Endometrial microvascular endothelial cells (primary cell): ENCODE measurements around the gene CHAMP1. TPM values are rescaled to one million over a fixed set of nuclear protein-coding genes. Genes with fewer than 3 reads are reported as not detected.

Source experiments
- in situ Hi-C: cut with HindIII; loops from 2 replicates; pipeline ENCODE4 v1.10.0; 2017; ENCODE audit warnings: low sequenced_read_pairs, low pct_unique_long_range_greater_than_20kb; ENCODE audit errors: inconsistent ontology term
- total RNA-seq: library from RNA; depleted of rRNA; stranded (reverse); fragments of >200 nt; gene quantifications from one replicate; pipeline ENCODE4 v1.2.3, GENCODE V29; 2015; ENCODE audit errors: inconsistent ontology term

The CHAMP1 gene, protein sequence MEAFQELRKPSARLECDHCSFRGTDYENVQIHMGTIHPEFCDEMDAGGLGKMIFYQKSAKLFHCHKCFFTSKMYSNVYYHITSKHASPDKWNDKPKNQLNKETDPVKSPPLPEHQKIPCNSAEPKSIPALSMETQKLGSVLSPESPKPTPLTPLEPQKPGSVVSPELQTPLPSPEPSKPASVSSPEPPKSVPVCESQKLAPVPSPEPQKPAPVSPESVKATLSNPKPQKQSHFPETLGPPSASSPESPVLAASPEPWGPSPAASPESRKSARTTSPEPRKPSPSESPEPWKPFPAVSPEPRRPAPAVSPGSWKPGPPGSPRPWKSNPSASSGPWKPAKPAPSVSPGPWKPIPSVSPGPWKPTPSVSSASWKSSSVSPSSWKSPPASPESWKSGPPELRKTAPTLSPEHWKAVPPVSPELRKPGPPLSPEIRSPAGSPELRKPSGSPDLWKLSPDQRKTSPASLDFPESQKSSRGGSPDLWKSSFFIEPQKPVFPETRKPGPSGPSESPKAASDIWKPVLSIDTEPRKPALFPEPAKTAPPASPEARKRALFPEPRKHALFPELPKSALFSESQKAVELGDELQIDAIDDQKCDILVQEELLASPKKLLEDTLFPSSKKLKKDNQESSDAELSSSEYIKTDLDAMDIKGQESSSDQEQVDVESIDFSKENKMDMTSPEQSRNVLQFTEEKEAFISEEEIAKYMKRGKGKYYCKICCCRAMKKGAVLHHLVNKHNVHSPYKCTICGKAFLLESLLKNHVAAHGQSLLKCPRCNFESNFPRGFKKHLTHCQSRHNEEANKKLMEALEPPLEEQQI
- 32.9 TPM for total RNA-seq

DNA sequence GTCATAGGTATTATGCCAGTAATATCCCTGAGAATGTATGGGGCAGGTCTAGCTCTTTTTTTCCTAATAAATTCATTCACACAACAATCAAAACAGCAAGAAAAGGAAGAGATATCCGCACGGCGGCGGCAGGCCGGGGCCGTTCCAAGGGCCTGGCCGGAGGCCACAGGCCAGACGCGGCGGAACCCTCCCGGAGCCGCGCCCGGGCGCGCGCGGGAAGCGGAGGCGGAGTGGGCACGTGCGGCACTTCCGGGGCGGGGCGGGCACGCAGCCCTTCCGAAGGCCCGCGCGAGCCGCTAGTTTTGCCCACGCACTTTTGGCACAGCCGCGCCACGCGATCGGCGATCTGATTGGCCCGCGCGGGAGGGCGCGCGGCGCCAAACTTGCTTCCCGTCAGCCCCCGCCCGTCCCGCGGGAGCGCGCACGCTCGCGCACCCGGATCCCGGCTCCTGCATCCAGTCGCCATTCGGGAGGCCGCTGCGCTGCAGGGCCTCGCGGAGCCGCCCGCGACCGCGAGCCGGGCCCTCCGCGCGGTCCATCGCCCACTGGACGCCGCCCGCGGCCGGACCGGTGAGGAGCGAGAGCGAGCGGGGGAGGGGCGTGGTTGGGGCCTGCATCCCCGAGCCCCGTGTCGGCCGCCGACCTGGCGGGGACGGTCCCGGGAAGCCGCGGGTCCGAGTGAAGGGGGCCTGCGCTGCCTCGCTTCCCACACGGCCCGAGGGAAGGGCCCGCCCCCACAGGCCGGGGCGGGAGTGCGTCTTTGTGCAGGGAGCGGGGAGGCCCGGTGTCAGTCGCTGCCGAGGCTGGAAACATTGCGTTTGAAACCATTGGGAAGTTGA, at the start of gene CHAMP1:
Gene CHAMP1, plus strand, starts transcription at position 430 of the 839 bp plus-strand sequence. CDS start 9,340 bp downstream, outside the sequence.
- in situ Hi-C loops, result no loop called here

DNA sequence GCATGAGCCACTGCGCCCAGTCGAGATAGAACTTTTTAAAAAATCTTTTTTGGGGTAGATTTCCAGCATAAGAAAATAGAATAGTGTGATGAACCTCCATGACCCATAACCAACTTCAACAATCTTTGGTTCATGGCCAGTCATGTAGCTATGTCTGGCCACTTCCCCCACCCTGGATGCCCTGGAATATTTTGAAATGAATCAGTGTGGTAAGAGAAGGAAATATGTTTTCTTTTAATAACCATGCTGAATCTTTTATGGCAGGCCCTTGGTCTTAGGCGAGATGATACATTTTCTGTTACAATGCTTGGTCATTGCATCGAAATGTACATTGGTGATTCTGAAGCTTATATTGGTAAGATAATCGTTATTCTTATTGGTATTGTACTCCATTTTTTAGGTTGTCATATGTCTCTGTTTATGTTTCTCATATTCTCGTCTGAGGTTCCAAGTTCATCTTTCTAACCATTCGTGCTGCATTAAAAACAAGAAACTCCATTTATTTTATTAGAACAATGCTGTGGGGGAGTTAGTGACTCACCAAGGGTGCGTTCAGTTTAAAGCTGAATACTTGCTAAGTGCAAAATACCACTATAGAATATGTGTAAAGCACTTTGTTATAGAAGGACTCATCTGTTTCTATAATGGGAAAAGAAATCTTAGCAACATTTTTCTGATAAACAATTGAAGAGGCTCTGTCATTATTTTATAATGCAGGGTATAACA, 49.3 kb upstream of the CHAMP1 start:
- in situ Hi-C loops, result no loop called here

DNA sequence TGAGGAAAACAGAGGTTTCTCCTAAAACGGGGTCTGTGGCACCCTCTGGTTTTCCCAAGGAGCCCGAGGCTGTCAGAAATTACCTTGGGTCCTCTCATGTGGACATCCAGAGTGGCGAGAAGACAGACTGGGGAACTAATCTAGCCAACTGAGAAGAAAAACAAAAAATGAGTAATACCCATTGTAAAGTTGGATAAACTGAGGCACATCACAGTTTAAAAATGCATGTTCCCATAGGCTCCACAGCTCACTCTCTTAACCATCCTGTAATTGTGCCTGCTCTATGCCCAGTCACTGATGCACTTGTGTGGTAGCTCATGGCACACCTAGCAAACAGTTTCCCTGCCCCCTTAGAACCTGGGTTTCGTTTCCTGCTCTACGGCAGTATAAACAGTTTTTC, 48.1 kb upstream of the CHAMP1 start:
- in situ Hi-C loops, result no loop called here

DNA sequence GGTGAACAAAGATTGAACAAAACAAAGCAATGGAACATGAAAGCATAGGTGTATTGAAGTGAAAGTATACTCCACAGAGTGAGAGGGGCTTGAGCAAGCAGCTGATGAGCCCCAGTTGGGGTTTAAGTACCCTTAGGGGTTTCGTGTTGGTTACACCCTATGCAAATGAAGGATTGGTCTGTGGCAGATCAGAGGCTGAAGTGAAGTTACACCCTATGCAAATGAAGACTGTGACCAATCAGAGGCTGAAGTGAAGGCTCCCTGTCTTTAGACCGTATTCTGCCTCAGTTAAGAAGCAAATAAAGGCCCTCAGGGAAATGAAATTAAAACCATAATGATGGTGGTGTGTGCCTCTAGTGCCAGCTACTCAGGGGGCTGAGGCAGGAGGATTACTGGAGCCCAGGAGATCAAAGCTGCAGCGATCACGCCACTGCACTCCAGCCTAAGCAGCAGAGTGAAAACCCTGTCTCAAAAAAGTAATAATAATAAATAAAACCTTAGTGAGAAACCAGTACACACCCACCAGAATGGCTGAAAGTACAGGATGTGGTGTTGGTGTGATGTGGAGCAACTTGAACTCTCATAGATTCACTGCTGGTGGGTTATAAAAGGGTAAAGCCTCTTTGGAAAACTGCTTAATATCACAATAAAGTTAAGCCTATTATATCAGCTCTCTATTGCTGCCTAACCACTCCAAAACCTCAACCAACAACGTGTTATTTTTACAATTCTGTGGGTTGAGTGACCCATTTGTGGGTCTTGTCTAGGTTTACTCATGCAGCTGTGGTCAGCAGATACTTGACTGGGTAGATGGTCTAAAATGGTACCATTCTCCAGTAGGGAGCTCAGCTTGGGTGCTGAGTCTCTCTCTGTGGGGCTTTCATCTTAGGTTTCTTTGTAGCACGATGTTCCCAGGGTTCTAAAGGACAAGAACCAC, 45.7 kb upstream of the CHAMP1 start:
- in situ Hi-C loops, result no loop called here

DNA sequence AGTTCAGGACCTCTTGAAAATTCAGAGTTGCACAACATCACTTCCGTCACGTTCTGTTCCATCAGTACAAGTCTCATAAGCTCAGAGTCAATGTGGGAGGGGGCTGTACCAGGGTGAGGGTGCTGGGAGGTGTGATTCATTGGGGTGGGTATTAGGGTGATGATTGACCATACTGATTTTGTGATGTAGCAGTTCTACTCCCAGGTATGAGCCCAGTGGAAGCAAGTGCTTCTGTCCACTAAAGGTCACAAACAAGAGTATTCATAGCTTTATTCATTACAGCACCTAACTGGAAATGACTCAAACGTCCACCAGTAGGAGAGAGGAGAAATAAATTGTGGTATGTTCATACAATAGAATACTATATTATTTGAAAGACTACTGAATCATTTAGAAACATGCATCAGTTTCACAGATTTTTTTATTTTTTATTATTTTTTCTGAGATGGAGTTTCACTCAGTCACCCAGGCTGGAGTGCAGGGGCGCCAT, 45.0 kb upstream of the CHAMP1 start:
- in situ Hi-C loops, result no loop called here

DNA sequence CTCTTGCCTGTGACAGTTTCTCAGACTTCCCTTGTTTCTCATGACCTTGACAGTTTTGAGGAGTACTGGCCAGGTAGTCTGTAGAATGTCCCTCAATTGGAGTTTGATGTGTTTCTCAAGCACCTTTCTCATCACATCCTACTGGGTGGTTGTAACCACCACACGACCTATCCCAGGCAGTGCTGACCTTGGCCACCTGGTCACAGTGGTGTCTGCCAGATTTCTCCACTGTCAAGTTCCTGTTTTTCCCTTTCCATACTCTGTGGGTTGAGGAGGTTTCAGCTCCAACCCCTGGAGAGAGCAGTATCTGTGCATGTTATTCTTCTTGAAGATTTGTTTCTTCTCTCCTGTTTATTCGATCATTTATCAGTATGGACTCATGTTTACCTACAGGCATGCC, 41.3 kb upstream of the CHAMP1 start:
- in situ Hi-C loops, result no loop called here

DNA sequence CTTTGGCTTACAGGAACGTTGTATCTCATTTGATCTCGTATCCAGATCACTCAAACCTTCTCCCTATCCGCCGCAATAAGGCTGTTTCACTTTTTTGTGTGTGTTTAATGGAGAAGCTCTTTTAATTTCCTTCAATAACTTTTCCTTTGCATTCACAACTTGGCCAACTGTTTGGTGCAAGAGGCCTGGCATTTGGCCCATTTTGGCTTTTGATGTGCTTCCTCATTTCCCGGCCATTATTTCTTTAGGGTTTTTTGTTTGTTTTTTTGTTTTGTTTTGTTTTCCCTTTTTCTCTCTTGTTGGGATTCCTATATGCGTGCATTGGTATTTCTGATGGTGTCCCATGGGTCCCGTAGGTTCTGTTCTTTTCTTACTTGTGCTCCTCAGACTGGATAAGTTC, 39.0 kb upstream of the CHAMP1 start:
- in situ Hi-C loops, result no loop called here

DNA sequence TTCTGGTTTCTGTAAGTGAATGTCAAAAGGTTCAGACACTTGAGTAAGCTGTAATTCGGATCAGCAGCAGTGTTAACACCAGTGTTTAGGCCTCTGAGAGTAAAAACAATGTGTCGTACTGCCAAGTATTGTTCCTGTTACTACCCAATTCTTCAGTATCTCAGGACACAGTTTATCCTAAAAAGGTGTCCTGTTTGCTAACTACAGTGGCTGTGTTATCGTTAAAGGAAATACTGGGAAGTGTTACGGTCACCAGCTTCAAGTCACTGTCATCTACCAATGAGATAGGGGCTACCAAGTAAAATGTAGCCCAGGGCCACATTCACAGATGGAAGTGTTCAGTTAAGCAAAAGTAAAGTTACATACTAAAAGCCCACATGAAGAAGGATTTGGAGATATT, 35.2 kb upstream of the CHAMP1 start:
- in situ Hi-C loops, result no loop called here

DNA sequence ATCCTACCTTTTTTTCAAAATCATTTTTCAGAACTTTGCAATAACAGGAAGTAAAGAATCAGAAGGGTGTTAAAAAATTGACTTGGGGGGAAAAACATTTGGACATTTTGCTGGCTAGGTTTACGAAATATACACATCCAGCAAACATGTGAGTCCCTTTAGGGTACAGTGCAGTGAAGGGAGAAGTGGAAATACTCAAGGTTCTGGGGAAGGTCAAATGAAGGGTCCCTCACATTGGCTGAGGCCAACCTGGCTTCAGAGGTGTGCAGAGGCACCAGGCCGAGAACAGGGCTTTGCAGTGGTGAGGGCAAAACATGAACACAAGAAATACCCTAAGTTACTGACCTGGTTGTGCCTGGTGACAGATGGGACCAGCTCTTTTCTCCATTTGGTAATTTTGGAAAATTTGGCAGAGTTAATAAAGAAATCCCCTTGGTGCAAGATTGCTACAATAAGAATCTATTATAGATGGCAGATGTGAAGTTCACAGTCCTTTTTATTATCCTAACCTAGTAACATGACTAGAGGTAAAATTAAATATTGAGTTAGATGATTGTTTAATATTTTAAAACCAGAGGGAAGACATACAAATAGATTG, 34.4 kb upstream of the CHAMP1 start:
- in situ Hi-C loops, result no loop called here

DNA sequence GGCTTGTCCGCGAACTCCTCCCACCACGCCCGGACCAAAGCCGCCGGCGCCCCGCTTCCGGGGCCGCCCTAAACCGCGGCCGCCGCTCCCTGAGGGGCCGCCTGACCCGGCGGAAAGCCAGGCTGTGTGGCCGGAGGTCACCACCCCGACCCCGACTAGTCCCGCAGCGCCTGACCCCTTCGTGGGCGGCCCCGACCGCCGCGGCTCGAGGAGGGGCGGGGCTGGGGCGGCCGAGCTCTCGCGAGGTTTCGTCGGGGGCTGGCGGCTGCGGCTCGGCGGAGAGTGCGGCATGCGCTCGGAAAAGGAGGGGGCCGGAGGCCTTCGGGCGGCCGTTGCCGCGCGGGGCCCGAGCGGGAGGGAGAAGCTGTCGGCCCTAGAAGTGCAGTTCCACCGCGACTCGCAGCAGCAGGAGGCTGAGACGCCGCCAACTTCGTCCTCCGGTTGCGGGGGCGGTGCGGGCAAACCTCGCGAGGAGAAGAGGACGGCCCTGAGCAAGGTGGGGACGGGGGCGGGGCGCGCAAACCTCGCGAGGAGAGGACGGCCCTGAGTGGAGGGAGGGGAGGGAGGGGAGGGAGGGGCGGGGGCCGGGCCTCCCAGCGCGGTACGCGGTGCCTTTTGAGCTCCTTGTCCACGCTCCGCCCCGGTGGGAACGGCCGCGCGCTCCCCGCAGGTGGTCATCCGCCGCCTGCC, 32.8 kb upstream of the CHAMP1 start, which contains the start of gene UPF3A:
Gene UPF3A, plus strand, starts transcription at position 251 of the 690 bp plus-strand sequence. Its CDS starts 39 bp downstream, at position 290.
- in situ Hi-C loops, result no loop called here

DNA sequence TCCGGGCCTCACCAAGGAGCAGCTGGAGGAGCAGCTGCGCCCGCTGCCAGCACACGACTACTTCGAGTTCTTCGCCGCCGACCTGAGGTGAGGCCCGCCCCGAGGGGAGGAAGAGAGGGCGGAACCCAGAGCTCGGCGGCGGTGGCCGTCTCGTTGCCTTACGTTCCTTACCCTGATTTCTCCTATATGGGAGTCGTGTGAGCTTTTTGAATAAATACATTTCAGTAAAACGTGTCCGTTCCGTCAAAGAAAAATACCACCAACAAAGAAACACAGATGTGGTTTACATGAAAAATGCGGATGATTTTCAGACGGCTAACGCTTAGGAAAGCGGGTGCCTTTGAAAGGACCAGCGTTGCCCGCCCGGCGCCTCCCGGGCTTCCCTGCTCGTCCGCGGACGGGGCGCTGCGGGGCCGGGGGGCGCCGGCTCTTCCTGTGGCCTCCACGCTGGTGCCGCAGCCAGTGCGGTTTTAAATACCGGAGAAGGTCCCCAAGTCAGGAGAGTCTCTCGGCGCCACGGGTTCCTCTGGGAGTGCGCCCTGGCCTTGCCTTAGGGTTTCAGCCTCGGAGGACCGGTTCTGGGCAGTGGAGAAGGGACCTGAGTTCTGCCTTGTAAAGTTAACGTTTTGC, 32.1 kb upstream of the CHAMP1 start:
- in situ Hi-C loops, result no loop called here

DNA sequence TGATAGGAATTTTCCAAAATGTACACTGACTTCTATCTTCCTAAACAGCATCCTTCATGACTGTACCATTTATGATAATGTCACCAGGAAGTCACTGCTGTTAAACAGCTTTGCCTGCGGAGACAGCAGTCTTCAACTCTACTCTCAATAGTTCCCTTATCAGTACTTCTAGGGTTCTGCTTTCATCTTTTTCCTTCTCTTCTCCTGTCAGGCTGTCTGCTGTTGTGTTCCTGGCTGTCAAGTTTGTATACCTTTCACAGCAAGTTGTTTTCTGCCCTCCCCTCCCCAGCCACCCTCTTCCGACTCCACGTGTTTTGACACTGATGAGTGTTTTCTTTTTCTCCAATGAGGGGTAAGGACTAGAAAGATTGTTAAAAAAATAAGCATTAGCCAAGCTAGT, 30.7 kb upstream of the CHAMP1 start:
- in situ Hi-C loops, result no loop called here

DNA sequence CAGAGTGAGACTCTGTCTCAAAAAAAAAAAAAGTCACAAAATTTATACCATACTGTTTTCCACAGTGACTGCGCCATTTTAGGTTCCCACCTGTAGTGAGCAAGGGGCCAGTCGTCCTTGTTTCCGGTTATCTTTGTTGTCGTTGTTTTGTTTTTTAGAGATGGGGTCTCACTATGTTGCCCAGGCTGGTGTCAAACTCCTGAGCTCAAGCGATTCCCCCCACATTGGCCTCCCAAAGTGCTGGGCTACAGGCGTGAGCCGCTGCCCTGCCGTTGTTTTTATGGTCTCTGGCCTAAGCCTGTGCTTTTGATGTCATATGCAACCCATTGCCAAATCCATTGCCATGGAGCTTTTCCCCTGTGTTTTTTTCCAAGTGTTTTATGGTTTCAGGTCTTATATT, 29.6 kb upstream of the CHAMP1 start:
- in situ Hi-C loops, result no loop called here

DNA sequence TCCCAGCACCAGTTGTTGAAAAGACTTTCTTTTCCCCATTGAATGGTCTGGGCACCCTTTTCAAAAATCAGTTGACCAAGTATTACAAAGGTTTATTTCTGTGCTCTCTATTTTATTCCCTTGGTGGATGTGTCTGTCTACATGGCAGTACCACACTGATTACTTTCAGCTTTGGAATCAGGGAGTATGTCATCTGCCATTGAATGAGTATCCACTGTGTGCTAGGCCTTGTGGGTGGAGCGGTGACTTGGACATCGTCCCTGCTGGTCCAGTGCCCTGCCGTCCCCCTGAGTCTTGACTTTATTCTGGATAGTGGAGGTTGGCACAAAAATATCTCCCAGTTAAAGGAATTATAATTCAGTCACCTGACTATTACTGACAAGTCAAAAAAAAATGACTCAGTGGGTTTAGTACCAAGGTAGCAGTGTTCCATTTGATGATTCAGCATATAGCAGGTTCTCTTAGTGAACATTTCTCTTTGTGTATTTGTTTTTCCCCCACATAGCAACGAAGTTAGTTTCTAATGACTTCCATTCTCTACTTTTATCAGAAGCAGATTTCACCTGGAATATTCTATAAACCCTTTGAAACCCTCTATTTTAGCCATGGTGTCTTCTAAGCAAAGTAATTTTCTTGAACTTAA, 29.0 kb upstream of the CHAMP1 start:
- in situ Hi-C loops, result no loop called here

DNA sequence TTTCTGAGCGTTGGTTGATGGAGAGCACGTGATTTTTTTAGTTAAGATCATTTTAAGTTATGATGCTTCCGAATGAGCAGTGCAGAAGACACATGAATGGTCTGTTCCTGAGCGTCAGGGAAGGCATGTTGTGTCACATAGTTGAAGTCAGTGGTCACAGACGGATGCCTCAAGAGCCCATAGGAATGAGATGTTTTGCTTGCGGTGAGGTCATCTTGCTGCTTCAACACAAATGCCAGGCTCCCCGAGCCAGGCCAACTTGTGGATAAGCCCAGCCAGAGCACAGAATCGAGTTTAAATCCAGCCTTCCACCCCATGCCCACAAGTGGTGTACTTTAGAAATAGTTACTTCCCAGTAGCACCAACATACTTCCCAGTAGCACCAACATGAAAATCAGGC, 27.5 kb upstream of the CHAMP1 start:
- in situ Hi-C loops, result no loop called here

DNA sequence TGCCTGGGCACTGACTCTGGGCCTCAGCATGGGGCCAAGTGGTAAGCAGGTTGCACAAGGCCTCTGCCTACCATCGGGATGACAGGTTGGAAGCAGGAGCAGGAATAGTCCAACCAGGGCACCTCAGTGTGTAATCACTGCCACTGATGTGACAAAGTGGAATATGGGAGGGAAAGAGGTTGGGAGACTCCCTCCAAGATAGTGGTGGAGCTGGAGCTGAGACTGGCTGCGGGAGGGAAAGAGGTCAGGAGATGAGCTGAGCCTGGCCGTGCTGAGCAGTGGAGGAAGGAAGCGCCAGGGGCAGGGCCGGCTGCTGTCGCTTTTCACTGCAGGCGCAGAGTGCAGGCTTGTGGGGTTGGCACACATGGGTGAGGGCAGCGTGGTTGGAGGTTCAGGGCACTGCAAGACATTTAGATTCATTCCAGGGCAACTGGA, 26.1 kb upstream of the CHAMP1 start:
- in situ Hi-C loops, result no loop called here
